ENCODE measurements around the gene VPS26B.

DNA sequence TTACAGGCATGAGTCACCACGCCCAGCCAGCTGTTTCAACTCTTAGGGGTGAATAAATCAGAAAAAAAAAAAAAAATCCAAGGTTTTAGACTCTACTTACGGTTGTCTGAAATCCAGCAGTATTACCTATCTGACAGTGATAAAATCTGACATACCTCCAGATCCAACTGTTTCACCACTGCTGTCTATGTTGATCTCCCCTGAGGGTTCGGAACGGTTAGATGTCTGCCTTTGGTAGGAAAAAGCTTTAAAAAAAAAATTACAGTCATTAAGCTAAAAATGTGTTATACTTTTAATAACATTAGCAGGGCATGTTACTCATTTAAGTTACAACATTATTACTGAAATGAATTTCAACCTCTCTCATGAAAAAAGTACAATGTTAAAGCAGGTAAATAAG lies 21.8 kb upstream of the VPS26B start:
- TF ChIP-seq NR2C2 (CRISPR knock-in tag; IDR thresholded peaks at IDR 0.05), result no peak
- TF ChIP-seq NR2C2 (tag; IDR thresholded peaks at IDR 0.05), result no peak
- TF ChIP-seq POLR2A (conservative IDR thresholded peaks at IDR 0.05), result no peak
- TF ChIP-seq CTCF (IDR thresholded peaks at IDR 0.05 in 2 of 3, conservative IDR thresholded peaks at IDR 0.05 in 1 of 3; ENCODE audit: insufficient read depth in 2 of 3, low read depth in 1 of 3, low read length in 3 of 3), result no peak
- no peak for TF ChIP-seq ZNF780A (CRISPR knock-in tag; IDR thresholded peaks at IDR 0.05)
- TF ChIP-seq HDAC2 (IDR thresholded peaks at IDR 0.05), result no peak
- no peak for TF ChIP-seq SP1 (CRISPR knock-in tag; IDR thresholded peaks at IDR 0.05)
- TF ChIP-seq ZC3H11A (IDR thresholded peaks at IDR 0.05; ENCODE audit: low read depth, low read length), result no peak
- TF ChIP-seq, protein P1, sequence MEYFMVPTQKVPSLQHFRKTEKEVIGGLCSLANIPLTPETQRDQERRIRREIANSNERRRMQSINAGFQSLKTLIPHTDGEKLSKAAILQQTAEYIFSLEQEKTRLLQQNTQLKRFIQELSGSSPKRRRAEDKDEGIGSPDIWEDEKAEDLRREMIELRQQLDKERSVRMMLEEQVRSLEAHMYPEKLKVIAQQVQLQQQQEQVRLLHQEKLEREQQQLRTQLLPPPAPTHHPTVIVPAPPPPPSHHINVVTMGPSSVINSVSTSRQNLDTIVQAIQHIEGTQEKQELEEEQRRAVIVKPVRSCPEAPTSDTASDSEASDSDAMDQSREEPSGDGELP (CRISPR knock-in tag; IDR thresholded peaks at IDR 0.05; ENCODE audit: borderline replicate concordance), result no peak
- no peak for TF ChIP-seq ERF (CRISPR knock-in tag; IDR thresholded peaks at IDR 0.05)
- TF ChIP-seq RNF2 (IDR thresholded peaks at IDR 0.05), result no peak
- TF ChIP-seq TCF7L2 (IDR thresholded peaks at IDR 0.05; ENCODE audit: low read depth, low read length), result no peak
- TF ChIP-seq, protein P2, sequence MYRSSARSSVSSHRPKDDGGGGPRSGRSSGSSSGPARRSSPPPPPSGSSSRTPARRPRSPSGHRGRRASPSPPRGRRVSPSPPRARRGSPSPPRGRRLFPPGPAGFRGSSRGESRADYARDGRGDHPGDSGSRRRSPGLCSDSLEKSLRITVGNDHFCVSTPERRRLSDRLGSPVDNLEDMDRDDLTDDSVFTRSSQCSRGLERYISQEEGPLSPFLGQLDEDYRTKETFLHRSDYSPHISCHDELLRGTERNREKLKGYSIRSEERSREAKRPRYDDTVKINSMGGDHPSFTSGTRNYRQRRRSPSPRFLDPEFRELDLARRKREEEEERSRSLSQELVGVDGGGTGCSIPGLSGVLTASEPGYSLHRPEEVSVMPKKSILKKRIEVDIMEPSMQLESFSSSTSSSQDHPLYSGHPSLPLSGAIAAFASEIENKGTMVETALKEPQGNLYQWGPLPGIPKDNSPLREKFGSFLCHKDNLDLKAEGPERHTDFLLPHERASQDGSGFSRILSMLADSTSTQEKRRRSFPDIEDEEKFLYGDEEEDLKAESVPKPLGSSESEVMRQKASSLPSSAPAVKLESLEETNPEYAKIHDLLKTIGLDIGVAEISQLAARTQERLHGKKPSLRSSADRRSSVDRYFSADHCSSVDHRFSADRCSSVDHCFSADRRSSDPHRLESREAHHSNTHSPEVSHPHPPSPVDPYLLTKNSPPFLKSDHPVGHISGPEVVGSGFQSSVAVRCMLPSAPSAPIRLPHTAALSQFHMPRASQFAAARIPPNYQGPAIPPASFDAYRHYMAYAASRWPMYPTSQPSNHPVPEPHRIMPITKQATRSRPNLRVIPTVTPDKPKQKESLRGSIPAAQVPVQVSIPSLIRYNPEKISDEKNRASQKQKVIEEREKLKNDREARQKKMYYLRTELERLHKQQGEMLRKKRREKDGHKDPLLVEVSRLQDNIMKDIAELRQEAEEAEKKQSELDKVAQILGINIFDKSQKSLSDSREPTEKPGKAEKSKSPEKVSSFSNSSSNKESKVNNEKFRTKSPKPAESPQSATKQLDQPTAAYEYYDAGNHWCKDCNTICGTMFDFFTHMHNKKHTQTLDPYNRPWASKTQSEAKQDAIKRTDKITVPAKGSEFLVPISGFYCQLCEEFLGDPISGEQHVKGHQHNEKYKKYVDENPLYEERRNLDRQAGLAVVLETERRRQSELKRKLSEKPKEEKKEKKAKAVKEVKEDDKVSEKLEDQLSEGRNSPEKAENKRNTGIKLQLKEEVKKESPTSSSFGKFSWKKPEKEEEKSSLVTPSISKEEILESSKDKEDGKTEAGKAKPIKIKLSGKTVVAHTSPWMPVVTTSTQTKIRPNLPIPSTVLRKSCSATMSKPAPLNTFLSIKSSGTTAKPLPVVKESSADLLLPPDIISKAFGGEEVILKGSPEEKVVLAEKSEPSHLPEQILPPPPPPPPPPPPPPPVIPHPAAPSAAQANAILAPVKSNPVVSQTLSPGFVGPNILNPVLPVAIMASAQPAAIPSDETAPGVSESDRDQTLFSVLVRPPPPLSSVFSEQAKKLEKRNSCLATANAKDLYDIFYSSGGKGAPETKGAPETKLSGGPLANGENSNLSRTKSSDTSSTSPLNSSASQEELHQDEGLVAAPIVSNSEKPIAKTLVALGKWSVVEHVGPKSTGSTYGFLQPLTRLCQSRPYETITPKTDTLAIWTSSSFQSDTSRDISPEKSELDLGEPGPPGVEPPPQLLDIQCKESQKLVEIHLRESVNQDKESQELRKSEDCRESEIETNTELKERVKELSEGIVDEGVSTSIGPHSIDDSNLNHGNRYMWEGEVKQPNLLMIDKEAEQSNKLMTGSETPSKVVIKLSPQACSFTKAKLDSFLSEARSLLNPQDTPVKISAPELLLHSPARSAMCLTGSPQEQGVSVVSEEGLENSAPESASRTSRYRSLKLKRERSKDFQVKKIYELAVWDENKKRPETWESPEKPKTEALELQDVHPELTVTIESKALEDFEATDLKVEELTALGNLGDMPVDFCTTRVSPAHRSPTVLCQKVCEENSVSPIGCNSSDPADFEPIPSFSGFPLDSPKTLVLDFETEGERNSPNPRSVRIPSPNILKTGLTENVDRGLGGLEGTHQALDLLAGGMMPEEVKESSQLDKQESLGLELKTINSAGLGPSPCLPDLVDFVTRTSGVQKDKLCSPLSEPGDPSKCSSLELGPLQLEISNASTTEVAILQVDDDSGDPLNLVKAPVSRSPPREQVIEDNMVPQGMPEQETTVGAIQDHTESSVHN (IDR thresholded peaks at IDR 0.05; ENCODE audit: borderline replicate concordance in 1 of 2, low read depth in 1 of 2), result no peak

All from K562 (cell line).